HG02610 (cell line): ENCODE data around the gene FASN.
A peak's percentile ranks its signal among the peaks of the same experiment; 100 is the strongest.

ENCODE experiments used
- ATAC-seq: cut with Tn5 transposase; IDR thresholded peaks from one replicate; pipeline ENCODE4 v1.9.1; 2021; ENCODE audit warnings: mild to moderate bottlenecking, moderate library complexity; ENCODE audit not compliant: unreplicated experiment

FASN gene

GRCh38 chr17:82030470-82031302 lies 67.3 kb downstream of the FASN start:
- ATAC-seq = peak; percentile 45

- no peak for ATAC-seq
Observed at GRCh38 chr17:82029990-82030469, 68.0 kb downstream of the FASN start.

- no peak for ATAC-seq
Observed at GRCh38 chr17:82029391-82029790, 68.6 kb downstream of the FASN start.

DNA sequence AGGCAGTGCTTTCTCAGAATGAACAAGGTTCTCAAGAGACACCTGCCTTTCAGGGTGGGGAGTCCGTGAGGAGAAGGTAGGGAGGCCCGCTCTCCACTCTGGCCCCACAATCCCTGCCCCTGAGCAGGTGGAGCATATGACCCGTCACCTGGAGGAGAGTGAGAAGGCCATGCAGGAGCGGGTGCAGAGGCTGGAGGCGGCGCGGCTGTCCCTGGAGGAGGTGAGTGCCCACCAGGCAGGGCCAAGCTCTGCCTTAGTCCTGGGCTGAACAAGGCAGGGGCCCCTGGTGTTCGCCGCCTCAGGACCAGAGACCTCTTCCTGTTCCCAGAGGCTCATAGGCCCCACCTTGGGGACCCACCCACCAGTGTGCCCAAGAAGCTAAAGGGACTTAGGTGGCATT lies 69.1 kb downstream of the FASN start:
- ATAC-seq = no peak
